GM19193 (cell line): ENCODE data around the gene SART3.

ENCODE experiments used
- POLR2A ChIP-seq: IDR thresholded peaks from 4 replicates; pipeline ENCODE4 v1.6.1; 2011; ENCODE audit not compliant: insufficient read depth, insufficient read length; ENCODE audit errors: extremely low read depth

SART3 gene

DNA sequence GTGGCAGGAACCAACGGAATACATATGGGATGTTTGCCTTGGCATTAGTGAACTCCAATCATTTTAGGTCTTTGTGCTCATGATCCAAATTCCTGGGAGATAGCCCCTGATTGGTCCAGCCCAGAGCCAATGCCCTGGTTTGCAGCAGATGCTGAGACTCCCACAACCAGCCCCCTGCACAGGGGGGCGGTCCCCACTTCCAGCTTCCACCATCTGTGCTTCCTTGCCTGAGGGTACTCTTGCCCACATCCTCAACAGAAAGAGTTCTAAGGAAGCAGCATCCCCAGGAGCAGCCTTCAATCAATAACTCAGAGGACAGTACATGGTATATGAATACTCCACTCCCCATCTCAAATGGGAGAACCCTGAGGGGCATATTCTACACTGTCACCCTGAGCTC is 85.6 kb downstream of the SART3 start:
- no peak for TF ChIP-seq POLR2A

DNA sequence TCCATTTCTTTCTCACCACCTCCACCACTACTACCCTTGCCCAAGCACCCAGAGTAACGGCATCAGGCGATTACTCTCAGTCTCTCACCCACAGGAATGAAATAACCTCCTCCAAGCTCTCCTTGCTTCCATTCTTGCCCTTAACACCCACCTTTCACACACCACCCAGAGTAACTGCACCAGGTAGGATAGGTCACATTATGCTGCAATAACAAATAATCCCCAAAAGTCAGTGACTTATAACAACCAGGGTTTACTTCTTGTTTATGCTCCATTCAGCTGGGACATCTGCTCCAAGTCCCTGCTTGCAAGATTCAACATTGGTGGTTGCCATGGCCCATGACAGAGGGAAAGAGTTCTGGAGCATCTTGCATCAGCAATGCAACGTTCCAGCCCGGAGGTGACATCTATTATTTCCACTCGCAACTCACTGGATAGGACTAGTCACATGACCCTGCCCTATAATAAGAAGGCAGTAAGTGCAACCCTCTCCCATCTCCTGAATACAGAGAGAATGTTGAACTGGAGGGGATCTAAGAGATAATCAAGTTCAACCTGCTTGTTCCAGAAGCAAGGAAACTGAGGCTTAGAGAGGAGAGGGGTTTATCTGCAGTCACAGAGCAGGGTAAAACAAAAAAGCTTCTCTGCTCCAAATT is 87.4 kb downstream of the SART3 start:
- TF ChIP-seq POLR2A: no peak
